GM13976 (cell line): ENCODE data around the gene MELTF.

ENCODE experiments used
- DNase-seq: peaks from one replicate; pipeline ENCODE4 v3.0.0; 2012; ENCODE audit warnings: low spot score
- CTCF ChIP-seq: IDR thresholded peaks from 2 replicates; pipeline ENCODE4 v1.5.1; 2012; ENCODE audit warnings: borderline replicate concordance, mild to moderate bottlenecking; ENCODE audit not compliant: insufficient read depth; ENCODE audit errors: extremely low read depth, missing control alignments, control extremely low read depth
- in situ Hi-C: fragments of 300-500 bp; cut with MboI; formaldehyde crosslinking; loops from one replicate; pipeline ENCODE4 v1.12.0; 2022; ENCODE audit warnings: low sequenced_read_pairs, mixed read lengths, inconsistent platforms; ENCODE audit not compliant: unreplicated experiment

Gene MELTF

GRCh38 chr3:197015790-197016736, 13.6 kb downstream of the MELTF start:
- in situ Hi-C loops: loop anchor here (25.0 kb wide), 1 partner anchor 171 kb away; no protein-coding TSS in a partner anchor
- TF ChIP-seq CTCF: no peak
- no peak for DNase-seq

GRCh38 chr3:197014942-197015575, 14.6 kb downstream of the MELTF start:
- no peak for TF ChIP-seq CTCF
- no peak for DNase-seq
- in situ Hi-C loops: loop anchor here (25.0 kb wide), 1 partner anchor 172 kb away; no protein-coding TSS in a partner anchor

GRCh38 chr3:197014024-197014423, 15.6 kb downstream of the MELTF start:
- in situ Hi-C loops: loop anchor here (25.0 kb wide), 1 partner anchor 173 kb away; no protein-coding TSS in a partner anchor
- DNase-seq: no peak
- no peak for TF ChIP-seq CTCF

- no peak for DNase-seq
- no peak for TF ChIP-seq CTCF
- in situ Hi-C loops: loop anchor here (25.0 kb wide), 1 partner anchor 175 kb away; no protein-coding TSS in a partner anchor
These were observed 17.1 kb downstream of the MELTF start for GRCh38 chr3:197012540-197012883.

- no peak for TF ChIP-seq CTCF
- in situ Hi-C loops: loop anchor here (25.0 kb wide), 1 partner anchor 175 kb away; no protein-coding TSS in a partner anchor
- DNase-seq: no peak
These were observed 17.7 kb downstream of the MELTF start for GRCh38 chr3:197011780-197012539.
